NCI-H2029 treated with DMSO at 0.1 percent for 48 hours (cell line): ENCODE results near the gene CCM2.

Source experiments
- DNase-seq: peaks from one replicate; lab custom pipeline; 2025; lab: John Stamatoyannopoulos, UW

The CCM2 gene

DNA sequence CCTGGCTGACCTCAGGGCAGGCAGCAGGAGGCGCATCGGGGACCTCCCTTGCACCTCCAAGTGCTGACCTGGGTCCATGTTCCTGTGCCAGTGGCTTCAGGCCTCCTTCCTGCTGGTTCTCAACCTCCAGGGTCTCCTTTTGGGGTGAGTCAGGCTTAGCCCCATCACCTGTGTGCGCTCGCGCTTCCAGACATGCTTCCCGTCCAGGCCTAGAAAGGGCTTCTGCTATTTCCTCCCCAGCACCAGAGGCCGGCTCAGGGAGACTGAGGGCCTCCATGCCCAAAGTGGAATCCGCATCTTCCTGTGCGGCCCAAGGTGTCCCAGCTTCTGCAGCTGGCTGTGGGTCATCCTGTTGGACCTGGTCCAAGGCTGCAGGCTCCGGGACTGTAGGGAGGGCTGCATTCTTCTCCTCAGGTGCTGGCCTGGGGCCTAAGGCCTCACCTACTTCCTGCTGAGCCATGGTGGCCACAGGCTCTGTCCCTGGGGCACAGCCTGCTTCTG is 82.9 kb downstream of the CCM2 start:
- no peak for DNase-seq

DNA sequence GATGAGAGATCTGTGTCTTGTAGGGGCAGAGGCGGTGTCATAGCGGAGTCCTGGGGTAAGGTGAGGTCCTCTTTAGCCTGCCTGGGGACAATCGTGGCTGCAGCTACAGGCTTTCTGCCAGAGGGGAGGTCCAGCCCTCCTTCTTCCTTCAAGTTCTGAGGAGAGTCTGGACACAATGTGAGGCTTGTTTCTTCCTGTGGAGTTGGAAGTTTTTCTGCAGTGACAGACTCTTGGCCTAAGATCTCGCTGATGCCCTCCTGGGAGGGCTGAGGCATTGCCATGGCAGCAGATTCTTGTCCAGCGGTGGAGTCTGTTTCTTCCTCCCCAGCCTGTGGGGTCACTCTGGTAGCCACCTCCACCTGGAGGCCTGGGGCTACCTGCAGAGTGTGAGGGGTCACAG is 84.3 kb downstream of the CCM2 start:
- no peak for DNase-seq

DNA sequence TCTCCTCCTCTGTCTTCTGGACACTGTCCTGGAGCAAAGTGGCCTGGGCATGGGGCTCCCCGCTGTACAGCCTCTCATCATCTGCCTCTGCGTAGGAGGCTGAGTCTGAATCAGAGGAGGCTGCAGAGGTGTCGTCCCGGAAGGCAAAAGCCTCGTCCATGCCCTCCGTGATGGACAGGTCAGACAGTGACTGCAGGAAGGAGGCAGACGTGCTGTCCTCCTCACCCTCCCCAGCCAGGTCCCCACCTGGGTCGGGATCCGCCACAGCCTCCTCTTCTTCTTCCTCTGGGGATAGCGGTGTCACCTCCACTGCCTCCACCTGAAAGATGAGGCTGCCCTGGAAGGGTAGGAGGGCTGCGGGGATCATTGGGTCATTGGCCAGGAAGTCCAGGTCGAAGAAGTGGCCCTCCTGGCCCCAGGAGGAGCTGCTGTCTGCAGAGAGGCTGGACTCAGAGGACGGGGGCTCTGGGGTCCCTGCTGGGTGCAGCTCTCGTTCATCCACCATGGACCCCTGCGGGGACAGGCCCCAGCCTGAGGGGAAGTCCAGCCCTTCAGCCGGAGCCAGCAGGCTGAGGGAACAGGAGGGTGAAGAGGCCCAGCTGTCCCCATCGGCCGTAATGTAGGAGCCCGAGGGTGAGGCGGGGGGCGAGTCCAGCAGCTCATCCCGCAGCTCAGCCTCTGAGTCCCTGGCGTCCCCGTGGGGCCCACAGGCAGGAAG is 85.1 kb downstream of the CCM2 start:
- DNase-seq, result no peak

DNA sequence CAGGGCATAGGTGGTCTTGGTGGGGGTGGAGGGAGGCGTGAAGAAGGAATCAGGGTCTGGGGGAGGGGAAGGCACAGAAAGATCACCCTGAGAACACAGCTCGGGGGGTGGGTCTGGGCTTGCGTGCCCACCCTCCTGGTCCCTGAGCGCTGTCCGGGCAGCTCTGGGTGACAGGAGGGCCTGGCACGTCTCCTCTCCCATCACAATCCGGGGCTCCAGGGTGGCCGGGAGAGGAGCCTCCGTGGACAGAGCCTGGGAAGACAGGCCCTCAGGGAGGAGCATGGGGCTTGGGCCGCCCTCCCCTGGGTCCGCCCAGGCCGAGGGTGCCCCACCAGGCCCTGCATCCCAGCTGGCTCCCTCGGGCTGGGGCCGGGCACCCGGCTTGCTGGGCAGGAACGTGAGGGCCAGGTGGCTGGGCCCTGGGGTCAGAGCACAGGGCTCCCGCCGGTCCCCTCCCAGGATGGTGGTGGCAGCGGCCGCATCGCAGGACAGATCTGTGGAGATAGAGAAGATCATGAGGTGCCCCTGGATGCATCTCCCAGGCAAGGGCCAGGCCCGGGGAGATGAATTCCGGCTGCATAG is 85.7 kb downstream of the CCM2 start:
- no peak for DNase-seq

DNA sequence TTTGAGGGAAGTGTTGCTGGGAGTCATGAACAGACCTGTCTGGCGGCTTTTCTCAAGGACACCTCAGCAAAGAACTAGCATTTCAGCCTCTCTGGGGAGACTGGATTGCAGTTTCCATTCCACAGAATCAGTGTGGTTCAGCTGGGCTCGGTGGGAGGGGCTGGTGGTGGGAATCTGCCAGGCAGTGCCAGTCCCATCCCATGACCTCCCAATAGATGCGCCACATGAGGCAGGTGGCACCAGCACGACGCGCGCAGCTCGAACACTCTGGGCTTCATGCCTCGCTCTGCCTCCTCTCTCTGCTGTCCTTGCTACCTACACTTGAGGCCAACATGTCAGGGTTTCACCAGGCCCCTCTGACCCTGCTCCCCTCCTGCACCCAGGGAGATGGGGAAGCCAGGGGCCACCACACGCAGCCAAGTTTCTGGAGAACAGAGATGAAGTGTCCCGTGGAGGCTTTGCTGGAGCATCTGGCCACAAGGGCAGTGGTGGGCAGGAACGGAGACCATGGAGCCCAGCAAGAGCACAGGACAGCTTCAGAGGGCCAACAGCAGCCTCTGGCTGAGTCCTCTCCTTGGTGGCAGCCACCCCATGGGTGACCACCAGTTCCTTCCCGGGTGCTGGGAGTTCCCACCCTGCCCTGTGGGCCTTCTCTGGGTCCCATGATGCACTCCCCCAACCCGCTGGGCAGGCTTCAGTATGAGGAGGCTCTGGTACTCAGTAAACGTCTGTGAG is 86.5 kb downstream of the CCM2 start:
- DNase-seq, result no peak

DNA sequence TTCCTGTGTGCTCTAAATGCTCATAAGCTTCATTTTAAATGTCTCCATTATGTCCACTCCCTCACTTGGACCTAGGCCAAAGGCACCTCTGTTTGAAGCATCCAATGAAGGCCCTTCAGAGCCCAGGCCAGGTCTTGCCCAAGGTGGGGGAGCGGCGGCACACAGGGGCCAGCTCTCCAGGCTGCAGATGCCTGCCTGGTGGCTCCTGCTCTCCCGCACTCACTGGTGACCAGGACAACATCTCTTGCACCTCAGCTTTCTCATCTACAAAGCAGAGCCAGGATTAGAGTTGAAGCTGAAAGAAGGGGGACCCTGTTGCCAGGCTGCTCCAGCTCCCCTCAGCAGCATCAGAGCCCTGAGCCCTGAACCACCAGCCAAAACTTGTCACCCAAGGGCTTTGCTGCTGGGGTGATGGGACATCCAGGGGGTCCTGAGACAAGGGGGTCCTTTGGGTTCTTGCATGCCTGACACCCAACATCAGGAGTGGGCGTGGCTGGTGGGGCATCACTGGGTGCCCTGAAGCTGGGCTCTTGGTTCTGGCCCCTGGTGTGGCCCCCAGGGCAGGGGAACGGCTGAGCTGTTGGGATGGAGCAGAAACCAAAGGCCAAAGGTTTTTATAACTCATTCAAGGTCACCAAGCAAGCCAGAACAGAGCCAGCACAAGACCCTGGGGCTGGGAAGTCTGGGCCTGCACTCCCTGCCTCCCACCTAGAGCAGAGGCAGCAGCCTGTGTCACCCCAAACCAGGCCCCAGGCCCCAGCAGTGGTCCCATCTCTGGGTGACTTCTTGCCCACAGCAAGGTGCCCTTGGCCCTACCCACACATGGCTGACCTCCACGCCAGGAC is 87.5 kb downstream of the CCM2 start:
- no peak for DNase-seq

DNA sequence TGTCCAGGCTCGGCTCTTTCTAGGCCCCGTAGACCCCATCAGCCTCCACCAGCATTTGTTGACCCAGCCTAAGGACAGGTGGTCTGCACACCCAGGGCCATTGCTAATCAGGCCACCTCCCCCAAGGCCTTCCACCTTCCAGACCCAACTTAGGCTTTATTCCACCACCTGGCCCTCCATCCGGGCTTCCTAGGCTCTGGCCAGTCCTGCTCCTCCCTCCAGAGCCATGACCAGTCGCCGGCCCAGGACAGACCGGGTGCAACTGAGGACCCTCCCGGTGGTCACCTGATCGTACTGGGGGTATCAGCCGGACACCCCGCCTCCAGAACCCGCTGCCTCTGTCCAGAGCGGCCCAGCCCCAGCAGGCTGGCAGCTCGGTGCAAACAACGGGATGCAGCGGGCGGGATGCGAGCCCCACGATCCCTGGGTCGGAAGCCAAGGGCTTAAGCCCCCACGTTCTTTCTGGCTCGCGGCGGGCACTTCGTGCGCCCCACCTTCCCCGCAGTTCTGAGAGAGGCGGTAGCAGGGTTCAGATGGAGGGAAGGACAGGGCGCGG is 88.2 kb downstream of the CCM2 start:
- no peak for DNase-seq

DNA sequence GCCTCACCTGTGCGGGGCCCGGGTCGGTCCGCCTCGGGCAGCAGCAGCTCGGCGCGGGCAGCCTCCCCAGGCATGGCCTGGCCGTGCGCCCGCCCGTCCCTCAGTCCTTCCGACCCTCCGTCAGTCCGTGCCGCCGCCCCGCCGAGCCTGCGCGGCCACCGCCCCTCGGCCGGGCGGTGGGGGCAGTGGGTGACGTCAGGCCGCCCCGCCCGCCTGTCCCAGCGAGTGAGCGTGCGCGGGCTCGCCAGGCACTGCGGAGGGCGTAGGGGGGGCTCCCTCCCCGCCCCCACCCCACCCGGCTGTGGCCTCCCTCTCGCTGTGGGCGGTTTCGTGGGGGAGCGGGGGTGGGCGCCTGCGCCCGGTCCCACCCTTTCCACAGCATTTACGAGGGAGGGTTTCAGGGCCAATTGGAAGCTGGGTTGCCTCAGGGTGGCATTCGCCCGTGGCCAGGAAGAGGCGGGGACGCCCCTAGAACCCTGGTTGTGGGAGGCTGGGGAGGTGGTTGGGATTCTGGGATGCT is 88.9 kb downstream of the CCM2 start, which contains the start of gene NACAD:
TSS of gene NACAD (minus strand) at position 149 of the 520 bp plus-strand sequence. CDS start at position 74, 75 bp downstream.
- no peak for DNase-seq

DNA sequence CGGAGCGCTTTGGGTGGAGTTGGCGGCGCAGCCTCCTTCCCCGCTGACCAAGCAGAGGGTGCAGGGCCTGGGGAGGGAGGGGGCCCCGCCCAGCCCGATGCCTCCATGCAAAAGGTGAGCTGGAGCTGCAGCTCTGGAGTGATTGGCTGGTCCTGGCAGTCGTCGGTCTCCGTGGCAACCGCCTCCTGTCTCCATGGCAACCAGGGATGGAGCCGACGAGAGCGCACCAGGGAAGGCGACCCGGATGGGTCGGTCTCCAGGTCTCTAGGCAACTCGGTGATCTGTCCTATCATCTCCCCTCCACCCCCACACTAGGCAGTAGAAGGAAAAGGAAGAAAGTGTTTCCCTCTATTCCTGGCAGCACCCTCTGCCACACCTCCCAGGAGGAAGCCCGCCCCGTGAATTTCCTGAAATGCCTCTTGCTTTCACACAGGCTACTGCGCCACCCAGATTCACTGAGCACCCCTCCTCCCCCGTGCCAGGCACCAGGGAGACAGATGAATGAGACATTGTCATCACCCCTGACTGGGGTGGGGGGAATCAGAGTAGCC is 89.4 kb downstream of the CCM2 start:
- no peak for DNase-seq

DNA sequence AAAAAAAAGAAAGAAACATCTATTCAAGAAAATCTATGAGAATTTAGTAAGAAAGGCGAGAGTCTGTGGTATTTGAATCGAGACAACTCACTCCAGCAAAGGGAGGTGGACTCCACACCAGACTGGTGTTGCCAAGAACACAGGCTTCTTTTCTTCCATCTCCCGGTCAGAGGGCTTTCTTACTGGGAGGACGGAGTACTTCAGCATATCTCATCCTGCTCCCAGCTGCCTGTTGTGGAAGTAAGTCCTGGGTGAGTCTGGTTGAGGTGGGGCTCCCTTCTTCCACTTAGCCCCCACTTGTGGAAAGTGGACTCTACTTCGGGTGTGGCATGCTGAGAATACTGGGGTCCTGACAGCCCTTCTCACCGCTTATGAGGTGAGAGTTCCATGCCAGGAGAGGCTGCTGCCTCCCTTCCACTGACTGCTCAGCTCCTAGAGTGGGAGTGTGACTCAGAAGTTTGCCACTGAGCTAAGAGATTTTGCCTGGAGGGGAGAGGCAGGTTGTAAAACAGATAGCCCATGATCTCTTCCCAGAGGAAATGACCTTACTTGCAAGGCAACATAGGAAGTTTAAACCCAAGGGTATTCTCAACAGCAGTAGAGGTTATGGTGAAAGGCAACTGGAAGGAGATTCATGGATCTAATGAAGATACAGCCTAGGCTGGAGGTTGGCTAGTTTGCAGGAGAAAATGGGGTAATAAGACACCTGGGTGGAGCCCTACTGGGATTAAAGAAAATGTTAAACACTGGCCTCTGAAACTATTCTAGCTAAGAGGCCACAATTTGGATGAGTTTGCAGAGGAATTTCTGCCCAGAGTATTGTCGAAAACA is 92.3 kb downstream of the CCM2 start:
- DNase-seq, result no peak

DNA sequence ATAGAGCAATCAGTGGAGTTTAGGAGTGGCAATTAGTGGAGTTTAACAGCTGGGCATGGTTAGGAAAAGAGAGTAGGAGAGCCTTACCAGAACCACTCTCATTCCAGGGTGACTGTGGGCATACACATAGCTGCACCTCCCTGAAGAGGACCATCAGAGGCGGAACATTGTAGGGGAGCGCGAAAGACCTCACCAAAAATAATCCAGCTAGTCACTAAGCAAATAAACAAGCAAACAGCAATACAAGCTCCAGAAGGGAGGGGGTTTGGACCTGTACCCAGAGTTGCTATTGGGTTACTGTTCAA is 92.9 kb downstream of the CCM2 start:
- DNase-seq, result no peak

DNA sequence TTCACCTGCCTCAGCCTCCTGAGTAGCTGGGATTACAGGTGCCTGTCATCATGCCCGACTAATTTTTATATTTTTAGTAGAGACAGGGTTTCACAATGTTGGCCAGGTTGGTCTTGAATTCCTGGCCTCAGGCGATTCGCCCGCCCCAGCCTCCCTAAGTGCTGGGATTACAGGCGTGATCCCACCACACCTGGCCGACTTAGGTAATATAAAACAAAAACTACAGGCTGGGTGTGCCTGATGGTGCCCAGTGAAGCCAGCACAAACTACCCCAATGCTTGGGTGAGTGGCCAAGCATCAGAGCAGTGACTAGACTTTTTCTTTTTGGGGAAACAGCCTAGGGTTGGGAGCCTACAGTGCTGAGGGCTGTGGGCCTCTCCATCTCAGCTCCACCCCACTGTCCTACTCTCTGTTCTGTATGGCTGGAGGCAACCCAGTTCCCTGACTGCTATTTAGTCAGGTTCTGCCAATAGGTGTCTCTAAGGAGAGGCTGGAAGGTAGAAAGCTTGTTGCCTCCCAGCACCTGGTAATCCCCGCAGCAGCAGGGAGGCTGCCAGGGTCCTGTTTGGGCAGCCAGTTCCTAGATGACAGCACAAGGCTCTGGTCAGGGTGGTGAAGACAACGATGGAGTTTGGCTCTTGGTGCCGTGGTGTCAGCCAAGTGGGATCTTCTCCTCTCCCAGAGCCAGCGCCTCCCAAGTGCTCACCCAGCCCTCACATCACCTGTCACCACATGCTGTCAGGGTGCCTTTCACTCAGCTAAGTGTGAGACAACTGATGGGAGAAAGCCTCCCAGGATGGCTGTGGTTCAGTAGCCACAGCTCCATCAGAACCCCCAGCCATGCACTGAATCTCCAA is 99.2 kb downstream of the CCM2 start:
- no peak for DNase-seq

DNA sequence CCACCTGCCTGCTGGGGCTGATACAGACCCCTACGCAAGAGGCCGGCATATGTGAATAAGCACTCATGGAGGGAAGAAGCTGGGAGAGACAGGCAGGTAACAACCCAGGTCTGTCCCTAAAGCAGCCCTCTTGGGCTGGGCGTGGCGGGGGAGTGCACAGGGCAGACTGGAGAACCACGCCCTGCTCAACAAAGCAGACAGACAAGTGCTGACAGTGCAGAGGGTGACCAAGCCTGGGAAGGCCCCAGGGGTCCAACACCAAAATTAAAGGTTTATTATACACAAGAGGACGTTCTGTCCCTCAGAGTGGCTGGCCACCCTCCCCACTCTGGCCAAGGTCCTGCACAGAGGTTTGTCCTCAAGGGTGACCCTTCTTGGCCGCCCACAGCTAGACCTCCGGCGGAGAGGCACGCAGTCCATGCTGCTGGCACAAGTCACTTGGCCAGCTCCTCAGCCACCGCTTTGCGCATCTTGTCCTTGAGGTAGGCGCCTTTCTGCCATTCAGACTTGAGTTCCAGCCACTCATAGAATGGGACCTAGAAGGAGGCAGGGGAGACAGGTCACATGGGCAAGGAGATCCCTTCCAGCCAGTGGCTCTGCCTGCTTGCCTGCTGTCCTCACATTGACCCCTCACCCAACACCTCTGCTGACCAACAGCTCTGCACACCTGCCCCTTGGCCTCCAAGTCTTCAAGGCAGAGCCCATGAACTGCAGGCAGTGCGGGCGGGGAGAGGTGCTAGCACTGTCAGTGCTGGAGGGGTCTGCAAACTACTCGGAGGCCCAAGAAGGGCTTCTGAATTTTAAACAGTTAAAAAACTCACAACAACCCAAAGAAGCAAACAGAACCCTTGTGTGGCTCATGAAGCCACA is 100.1 kb downstream of the CCM2 start:
- no peak for DNase-seq

DNA sequence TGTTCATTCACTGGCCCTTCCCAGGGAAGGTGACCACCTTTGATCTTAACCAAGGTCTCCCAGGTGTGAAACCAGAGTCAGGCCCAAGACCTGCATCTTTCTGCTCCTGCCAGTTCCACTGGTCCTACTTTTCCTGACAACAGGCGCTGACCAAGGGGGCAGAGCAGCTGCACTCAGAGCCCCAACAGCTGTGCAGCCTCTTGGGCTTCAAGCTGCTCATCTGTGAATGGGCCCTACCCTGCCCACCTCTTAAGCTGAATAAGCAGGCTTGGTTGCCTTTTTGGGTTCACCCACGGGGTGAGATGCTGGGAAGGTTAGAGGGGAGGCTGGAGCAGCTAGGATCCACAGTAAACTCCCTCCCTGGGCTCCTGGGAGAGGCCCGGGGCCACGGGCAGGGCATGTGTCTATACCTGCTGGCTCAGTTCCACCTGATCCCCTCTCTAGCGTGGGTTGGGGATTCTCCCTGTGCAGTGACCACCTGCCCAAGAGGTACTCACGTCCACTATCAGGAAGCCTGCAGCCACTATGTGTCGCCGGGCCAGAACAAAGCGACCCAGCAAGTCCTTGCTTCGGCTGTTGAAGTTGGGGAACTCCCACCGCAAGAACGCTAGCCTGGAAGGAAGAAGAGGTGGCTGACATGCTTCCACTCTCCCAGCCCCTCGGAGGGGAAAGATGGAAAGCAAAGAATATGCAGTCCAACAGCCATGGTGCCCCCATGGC is 100.9 kb downstream of the CCM2 start:
- DNase-seq, result no peak

DNA sequence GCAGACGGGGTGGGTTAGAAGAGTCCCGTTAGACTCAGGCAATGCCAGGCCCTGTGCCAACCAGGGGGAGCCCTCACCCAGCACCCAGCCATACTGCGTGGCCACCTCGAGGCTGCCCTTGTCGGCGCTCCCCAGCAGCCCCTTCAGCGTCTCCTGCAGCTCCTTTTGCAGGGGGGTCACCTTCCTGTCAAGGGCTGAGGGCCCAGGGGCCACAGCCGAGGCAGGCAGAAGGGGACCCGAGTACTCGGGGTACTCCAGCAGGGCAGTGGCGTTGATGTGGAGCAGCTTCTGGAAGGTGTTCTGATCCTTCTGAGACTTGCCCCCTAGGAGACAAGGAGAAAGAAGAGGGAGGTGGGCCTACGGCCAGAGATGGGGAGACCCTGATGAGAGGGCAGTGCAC is 101.7 kb downstream of the CCM2 start:
- no peak for DNase-seq

DNA sequence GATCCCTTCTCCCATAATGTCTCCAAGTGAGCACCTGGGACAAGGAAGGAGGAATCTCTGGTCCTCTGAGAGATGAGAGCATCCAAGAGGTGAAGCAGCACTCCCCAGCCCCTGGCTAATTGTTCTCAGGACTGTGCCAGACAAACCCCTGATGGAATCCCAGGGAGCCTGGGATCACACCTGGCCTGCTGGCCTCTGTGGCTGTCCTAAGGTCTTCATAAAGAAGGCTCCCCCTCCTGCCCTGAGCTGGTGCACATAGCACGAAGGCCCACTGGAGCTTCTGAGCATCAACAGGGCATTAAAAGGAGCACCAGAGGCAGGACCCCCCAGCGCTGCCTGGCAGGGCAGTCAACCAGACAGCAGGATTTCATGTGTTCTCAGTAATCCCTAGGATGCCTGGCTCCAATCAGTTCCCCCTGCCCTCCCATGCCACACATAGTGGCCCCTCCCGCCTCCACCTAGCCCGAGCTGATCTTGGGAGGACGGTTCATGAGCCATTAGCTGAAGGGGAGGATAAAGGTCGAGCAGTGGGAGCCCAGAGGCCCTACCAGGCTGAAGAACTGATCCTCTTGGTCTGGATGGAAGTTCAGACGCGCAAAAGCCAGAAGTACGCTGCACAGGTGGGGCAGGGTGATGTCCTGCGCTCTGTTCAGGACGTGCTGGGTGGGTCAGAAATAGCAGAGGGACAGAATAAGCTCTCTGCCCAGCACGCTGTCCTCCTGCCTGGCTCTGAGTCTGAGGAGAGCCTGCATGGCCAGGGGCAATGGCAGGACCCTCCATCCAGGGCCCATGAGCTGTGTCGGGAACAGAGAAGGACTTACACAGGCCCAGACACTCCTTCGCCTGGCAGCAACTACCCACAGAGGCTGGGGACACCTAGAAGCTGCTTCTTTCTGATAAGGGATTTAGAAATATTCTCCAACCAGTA is 103.0 kb downstream of the CCM2 start:
- DNase-seq, result no peak
